WTC11 (cell line): ENCODE results near the gene PDZD2. TPM values are rescaled to one million over a fixed set of nuclear protein-coding genes. Genes with fewer than 3 reads are reported as not detected.

Source experiments
- ATAC-seq: fragments of 200-7000 bp; cut with Tn5 transposase; 2 replicates; pipeline ENCODE4 v1.10.0; 2021; ENCODE audit warnings: mild to moderate bottlenecking, moderate library complexity
- CTCF ChIA-PET: fragments of 300-600 bp; sonication (Branson Sonifier 250); formaldehyde crosslinking; loops from one replicate; lab custom pipeline; 2021; ENCODE audit warnings: antibody characterized with exemption; lab: Charles Lee
- POLR2A ChIA-PET: fragments of 350-600 bp; sonication (Branson Sonifier 250); formaldehyde crosslinking; loops from one replicate; lab custom pipeline; 2021; ENCODE audit warnings: antibody characterized with exemption; lab: Charles Lee
- DNase-seq: peaks from one replicate; pipeline ENCODE4 v3.0.0; 2021; ENCODE audit warnings: low spot score
- H3K27ac Mint-ChIP-seq: 2 replicates; pipeline ENCODE4 v1.8.0; 2021; ENCODE audit warnings: mixed read lengths
- H3K27me3 Mint-ChIP-seq: 2 replicates; pipeline ENCODE4 v1.8.0; 2021; ENCODE audit warnings: low read depth, mild to moderate bottlenecking, moderate library complexity, mixed read lengths
- H3K36me3 Mint-ChIP-seq: 2 replicates; pipeline ENCODE4 v1.8.0; 2021; ENCODE audit warnings: mixed read lengths
- H3K4me1 Mint-ChIP-seq: 2 replicates; pipeline ENCODE4 v1.8.0; 2022; ENCODE audit warnings: mixed read lengths
- H3K4me3 Mint-ChIP-seq: 2 replicates; pipeline ENCODE4 v1.8.0; 2021; ENCODE audit warnings: mild to moderate bottlenecking, moderate library complexity, mixed read lengths
- H3K9me3 Mint-ChIP-seq: 2 replicates; pipeline ENCODE4 v1.8.0; 2021; ENCODE audit warnings: mixed read lengths
- ATF6 ChIP-seq: sonication (generic); formaldehyde crosslinking; IDR thresholded peaks from 2 replicates; pipeline ENCODE4 v1.8.1; 2023; ENCODE audit warnings: mild to moderate bottlenecking, missing genetic modification reagents
- FOXP1 ChIP-seq: sonication (generic); formaldehyde crosslinking; IDR thresholded peaks from 2 replicates; pipeline ENCODE4 v1.8.0; 2022; ENCODE audit warnings: missing genetic modification reagents, mild to moderate bottlenecking, moderate library complexity, borderline replicate concordance
- FOXP4 ChIP-seq: sonication (generic); formaldehyde crosslinking; IDR thresholded peaks from 2 replicates; pipeline ENCODE4 v1.8.0; 2022; ENCODE audit warnings: mild to moderate bottlenecking, missing genetic modification reagents
- GABPB1 ChIP-seq: sonication (generic); formaldehyde crosslinking; IDR thresholded peaks from 2 replicates; pipeline ENCODE4 v1.8.1; 2023; ENCODE audit warnings: mild to moderate bottlenecking, missing genetic modification reagents
- GRHL2 ChIP-seq: fragments of 250-450 bp; sonication (Bioruptor Pico); IDR thresholded peaks from 2 replicates; pipeline ENCODE4 v1.8.0; 2022; ENCODE audit warnings: mild to moderate bottlenecking, moderate library complexity; ENCODE audit not compliant: insufficient replicate concordance, severe bottlenecking
- KAT7 ChIP-seq: sonication (generic); formaldehyde crosslinking; IDR thresholded peaks from 2 replicates; pipeline ENCODE4 v1.8.1; 2023; ENCODE audit warnings: missing genetic modification reagents, mild to moderate bottlenecking, borderline replicate concordance
- MAX ChIP-seq: sonication (generic); formaldehyde crosslinking; IDR thresholded peaks from 2 replicates; pipeline ENCODE4 v1.8.0; 2022; ENCODE audit warnings: mild to moderate bottlenecking, missing genetic modification reagents
- NFE2L1 ChIP-seq: sonication (generic); formaldehyde crosslinking; IDR thresholded peaks from 2 replicates; pipeline ENCODE4 v1.8.1; 2023; ENCODE audit warnings: missing genetic modification reagents
- TEAD4 ChIP-seq: sonication (generic); formaldehyde crosslinking; IDR thresholded peaks from 2 replicates; pipeline ENCODE4 v1.8.0; 2022; ENCODE audit warnings: mild to moderate bottlenecking, missing genetic modification reagents
- ZNF219 ChIP-seq: sonication (generic); formaldehyde crosslinking; IDR thresholded peaks from 2 replicates; pipeline ENCODE4 v1.8.0; 2023; ENCODE audit warnings: missing genetic modification reagents, mild to moderate bottlenecking, borderline replicate concordance
- ZNF232 ChIP-seq: sonication (generic); formaldehyde crosslinking; IDR thresholded peaks from 2 replicates; pipeline ENCODE4 v1.8.0; 2022; ENCODE audit warnings: mild to moderate bottlenecking, missing genetic modification reagents
- ZNF263 ChIP-seq: sonication (generic); formaldehyde crosslinking; IDR thresholded peaks from 2 replicates; pipeline ENCODE4 v1.8.1; 2022; ENCODE audit warnings: low read depth, mild to moderate bottlenecking, moderate library complexity, missing genetic modification reagents
- ZNF396 ChIP-seq: fragments of 250-450 bp; sonication (Bioruptor Pico); IDR thresholded peaks from 2 replicates; pipeline ENCODE4 v1.8.0; 2021; ENCODE audit warnings: mild to moderate bottlenecking, moderate library complexity, borderline replicate concordance
- ZNF416 ChIP-seq: fragments of 250-450 bp; sonication (Bioruptor Pico); IDR thresholded peaks from 2 replicates; pipeline ENCODE4 v1.9.0; 2021; ENCODE audit warnings: mild to moderate bottlenecking, inconsistent platforms
- ZNF532 ChIP-seq: fragments of 250-450 bp; sonication (Bioruptor Pico); IDR thresholded peaks from 2 replicates; pipeline ENCODE4 v1.9.0; 2021; ENCODE audit warnings: mild to moderate bottlenecking, borderline replicate concordance
- total RNA-seq: library from RNA; stranded (reverse); gene quantifications from 3 replicates; pipeline ENCODE4 v1.2.3, GENCODE V29; 2021
- TF ChIP-seq, protein P1 (sequence below): sonication (generic); formaldehyde crosslinking; conservative IDR thresholded peaks from 2 replicates; pipeline ENCODE4 v1.8.1; 2023; ENCODE audit warnings: mild to moderate bottlenecking, low read depth, missing genetic modification reagents, moderate library complexity
- TF ChIP-seq, protein P2 (sequence below): sonication (generic); formaldehyde crosslinking; IDR thresholded peaks from 2 replicates; pipeline ENCODE4 v1.8.1; 2022; ENCODE audit warnings: low read depth, mild to moderate bottlenecking, moderate library complexity, missing genetic modification reagents, borderline replicate concordance
- TF ChIP-seq, protein P3 (sequence below): sonication (generic); formaldehyde crosslinking; conservative IDR thresholded peaks from 2 replicates; pipeline ENCODE4 v1.8.1; 2022; ENCODE audit warnings: mild to moderate bottlenecking, missing genetic modification reagents
- TF ChIP-seq, protein P4 (sequence below): sonication (generic); formaldehyde crosslinking; IDR thresholded peaks from 2 replicates; pipeline ENCODE4 v1.8.1; 2023; ENCODE audit warnings: mild to moderate bottlenecking, missing genetic modification reagents, moderate library complexity

PDZD2 gene
- total RNA-seq, 1 experiment from 2014 or later: 11.4 TPM

DNA sequence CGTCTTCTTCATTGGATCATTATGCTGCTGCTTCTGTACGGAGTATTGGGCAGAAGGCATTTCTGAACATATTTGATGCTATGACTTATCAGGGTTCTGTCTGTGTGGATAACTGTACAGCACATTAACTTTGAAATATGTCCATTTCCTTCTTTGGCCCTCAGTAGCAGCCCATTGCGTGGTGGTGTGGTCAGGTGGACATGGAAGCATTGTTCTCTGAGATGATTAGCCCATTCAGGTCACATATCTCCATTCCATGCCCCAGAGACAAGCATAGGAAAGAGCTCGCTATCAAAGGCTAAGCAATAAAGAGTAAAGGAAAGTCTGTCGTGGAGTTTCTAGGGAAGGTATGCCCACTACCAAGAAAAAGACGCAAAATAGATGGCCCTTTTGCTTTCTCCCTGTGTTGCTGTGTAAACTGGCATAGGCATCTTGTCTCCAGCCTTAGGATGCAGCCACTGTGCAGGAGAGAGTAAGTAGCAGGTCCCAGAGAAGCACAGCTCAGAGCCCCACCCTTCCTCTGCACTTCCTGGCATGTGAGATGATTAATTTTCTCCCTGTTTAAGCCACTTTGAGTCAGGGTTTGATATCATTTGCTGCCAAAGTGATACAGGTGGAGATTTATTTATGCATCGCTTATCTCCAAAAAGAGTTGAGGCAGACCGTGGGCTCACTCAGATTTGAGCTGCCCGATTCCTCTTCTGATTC is 221.9 kb downstream of the PDZD2 start:
- POLR2A ChIA-PET: no interaction called here
- Mint-ChIP-seq H3K27ac (no peak overlapping the region; the same call in 1 of the 2 replicates), H3K4me3 (no peak overlapping the region), H3K9me3 (peaks cover 24% of the 10 kb centered on the region), H3K36me3 (peaks cover 32% of the 10 kb centered on the region), H3K4me1 (peaks cover 33% of the 10 kb centered on the region), H3K27me3 (peaks cover 4% of the 10 kb centered on the region; the same call in 1 of the 2 replicates)
- DNase-seq: no peak
- TF ChIP-seq FOXP1 (CRISPR knock-in tag) (no peak), ZNF416 (no peak), ZNF396 (CRISPR knock-in tag) (no peak), ZNF232 (CRISPR knock-in tag) (no peak), ZNF532 (no peak), NFE2L1 (CRISPR knock-in tag) (no peak)
- TF ChIP-seq, protein P1, sequence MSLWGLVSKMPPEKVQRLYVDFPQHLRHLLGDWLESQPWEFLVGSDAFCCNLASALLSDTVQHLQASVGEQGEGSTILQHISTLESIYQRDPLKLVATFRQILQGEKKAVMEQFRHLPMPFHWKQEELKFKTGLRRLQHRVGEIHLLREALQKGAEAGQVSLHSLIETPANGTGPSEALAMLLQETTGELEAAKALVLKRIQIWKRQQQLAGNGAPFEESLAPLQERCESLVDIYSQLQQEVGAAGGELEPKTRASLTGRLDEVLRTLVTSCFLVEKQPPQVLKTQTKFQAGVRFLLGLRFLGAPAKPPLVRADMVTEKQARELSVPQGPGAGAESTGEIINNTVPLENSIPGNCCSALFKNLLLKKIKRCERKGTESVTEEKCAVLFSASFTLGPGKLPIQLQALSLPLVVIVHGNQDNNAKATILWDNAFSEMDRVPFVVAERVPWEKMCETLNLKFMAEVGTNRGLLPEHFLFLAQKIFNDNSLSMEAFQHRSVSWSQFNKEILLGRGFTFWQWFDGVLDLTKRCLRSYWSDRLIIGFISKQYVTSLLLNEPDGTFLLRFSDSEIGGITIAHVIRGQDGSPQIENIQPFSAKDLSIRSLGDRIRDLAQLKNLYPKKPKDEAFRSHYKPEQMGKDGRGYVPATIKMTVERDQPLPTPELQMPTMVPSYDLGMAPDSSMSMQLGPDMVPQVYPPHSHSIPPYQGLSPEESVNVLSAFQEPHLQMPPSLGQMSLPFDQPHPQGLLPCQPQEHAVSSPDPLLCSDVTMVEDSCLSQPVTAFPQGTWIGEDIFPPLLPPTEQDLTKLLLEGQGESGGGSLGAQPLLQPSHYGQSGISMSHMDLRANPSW: no peak
- ATAC-seq: no peak
- CTCF ChIA-PET: no interaction called here

DNA sequence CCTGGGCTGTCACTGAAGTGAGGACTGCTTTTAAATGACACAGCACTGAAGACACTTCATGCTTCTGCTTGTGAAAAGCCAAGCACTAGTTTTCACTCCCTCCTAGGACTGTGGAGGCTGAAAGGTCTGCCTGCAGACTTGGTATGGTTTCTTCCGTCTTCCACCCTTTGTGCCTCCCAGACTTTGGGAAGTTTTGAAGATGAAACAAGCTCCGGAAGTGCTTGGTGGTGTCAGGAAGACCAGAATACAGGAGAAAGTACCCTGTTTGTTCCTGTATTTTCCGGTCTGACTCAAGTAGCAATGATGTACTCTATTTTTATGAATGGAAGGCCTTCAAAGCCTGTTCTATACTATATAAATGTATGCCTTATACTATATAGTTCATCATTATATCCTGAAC is 222.7 kb downstream of the PDZD2 start:
- DNase-seq: no peak
- CTCF ChIA-PET: no interaction called here
- Mint-ChIP-seq H3K4me1 (peaks cover 33% of the 10 kb centered on the region), H3K27ac (peak overlapping the region; percentile 71), H3K27me3 (peaks cover 4% of the 10 kb centered on the region; the same call in 1 of the 2 replicates), H3K9me3 (peaks cover 24% of the 10 kb centered on the region), H3K36me3 (peaks cover 32% of the 10 kb centered on the region), H3K4me3 (no peak overlapping the region)
- no peak for ATAC-seq
- POLR2A ChIA-PET: no interaction called here
- TF ChIP-seq FOXP4 (CRISPR knock-in tag): no peak
- TF ChIP-seq ZNF219: no peak
- no peak for TF ChIP-seq KAT7 (CRISPR knock-in tag)
- TF ChIP-seq GABPB1 (CRISPR knock-in tag): no peak
- TF ChIP-seq, protein P2, sequence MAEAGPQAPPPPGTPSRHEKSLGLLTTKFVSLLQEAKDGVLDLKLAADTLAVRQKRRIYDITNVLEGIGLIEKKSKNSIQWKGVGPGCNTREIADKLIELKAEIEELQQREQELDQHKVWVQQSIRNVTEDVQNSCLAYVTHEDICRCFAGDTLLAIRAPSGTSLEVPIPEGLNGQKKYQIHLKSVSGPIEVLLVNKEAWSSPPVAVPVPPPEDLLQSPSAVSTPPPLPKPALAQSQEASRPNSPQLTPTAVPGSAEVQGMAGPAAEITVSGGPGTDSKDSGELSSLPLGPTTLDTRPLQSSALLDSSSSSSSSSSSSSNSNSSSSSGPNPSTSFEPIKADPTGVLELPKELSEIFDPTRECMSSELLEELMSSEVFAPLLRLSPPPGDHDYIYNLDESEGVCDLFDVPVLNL (CRISPR knock-in tag): no peak
- TF ChIP-seq ZNF263 (CRISPR knock-in tag): no peak
- TF ChIP-seq ATF6 (CRISPR knock-in tag): no peak
- TF ChIP-seq, protein P3, sequence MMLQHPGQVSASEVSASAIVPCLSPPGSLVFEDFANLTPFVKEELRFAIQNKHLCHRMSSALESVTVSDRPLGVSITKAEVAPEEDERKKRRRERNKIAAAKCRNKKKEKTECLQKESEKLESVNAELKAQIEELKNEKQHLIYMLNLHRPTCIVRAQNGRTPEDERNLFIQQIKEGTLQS (CRISPR knock-in tag): no peak
- TF ChIP-seq MAX (CRISPR knock-in tag): no peak
- TF ChIP-seq TEAD4: no peak
- TF ChIP-seq, protein P4, sequence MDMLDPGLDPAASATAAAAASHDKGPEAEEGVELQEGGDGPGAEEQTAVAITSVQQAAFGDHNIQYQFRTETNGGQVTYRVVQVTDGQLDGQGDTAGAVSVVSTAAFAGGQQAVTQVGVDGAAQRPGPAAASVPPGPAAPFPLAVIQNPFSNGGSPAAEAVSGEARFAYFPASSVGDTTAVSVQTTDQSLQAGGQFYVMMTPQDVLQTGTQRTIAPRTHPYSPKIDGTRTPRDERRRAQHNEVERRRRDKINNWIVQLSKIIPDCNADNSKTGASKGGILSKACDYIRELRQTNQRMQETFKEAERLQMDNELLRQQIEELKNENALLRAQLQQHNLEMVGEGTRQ: no peak
- no peak for TF ChIP-seq GRHL2 (CRISPR knock-in tag)
